ENCODE results near the gene PDE4B. TPM values are rescaled to one million over a fixed set of nuclear protein-coding genes. Genes with fewer than 3 reads are reported as not detected.

Gene PDE4B
- total and polyA plus RNA-seq, 9 of the 15 experiments (the other 6 are each of a cell fraction or from before 2014, with no cell fraction given), result 0.09 TPM; not detected in 8

GRCh38 chr1:66108624-66109023, 315.9 kb downstream of the PDE4B start (continued):
- TF ChIP-seq ARID4B (CRISPR knock-in tag; IDR thresholded peaks at IDR 0.05) (no peak), ADNP (tag; IDR thresholded peaks at IDR 0.05) (no peak), C11orf30 (IDR thresholded peaks at IDR 0.05; ENCODE audit: low read depth) (peak; percentile 29; the same call in 1 of the 2 replicates), YY1 (IDR thresholded peaks at IDR 0.05; ENCODE audit: borderline replicate concordance in 1 of 3, control insufficient read depth in 1 of 3, extremely low read depth in 1 of 3, insufficient read depth in 3 of 3, insufficient read length in 1 of 3, insufficient replicate concordance in 2 of 3, low read depth in 1 of 3, low read length in 2 of 3) (no peak), ZNF316 (IDR thresholded peaks at IDR 0.05) (peak; percentile 59)
